Stimulated activated CD8-positive, alpha-beta memory T cell treated with anti-CD3 and anti-CD28 coated beads, Interleukin-7, amount 100 ng/mL, for 48 hours (primary cell): ENCODE measurements around the gene KHDRBS1.
"Not testable (repeated sequence)": the region's sequence is repeated elsewhere in the genome, so short reads cannot be mapped to it uniquely, and the experiment has no call there.

Source experiments
- DNase-seq, 2 donors: peaks; one replicate each; pipeline ENCODE4 v3.0.0-alpha.2; 2020; ENCODE audit warnings: low read depth in 1 of 2; ENCODE audit errors: extremely low read depth in 1 of 2

The KHDRBS1 gene

GRCh38 chr1:32012709-32013385 lies 821 bp upstream of the KHDRBS1 start:
- no peak for DNase-seq

- DNase-seq, result peak in 1 of 2 donors; percentile 9
Measured at GRCh38 chr1:32014199-32014947, 705 bp downstream of the KHDRBS1 start.

- DNase-seq, result no peak
Measured at GRCh38 chr1:32014948-32015273, 1.2 kb downstream of the KHDRBS1 start.

- no peak for DNase-seq
Measured at GRCh38 chr1:32020339-32020738, 6.7 kb downstream of the KHDRBS1 start.

DNA sequence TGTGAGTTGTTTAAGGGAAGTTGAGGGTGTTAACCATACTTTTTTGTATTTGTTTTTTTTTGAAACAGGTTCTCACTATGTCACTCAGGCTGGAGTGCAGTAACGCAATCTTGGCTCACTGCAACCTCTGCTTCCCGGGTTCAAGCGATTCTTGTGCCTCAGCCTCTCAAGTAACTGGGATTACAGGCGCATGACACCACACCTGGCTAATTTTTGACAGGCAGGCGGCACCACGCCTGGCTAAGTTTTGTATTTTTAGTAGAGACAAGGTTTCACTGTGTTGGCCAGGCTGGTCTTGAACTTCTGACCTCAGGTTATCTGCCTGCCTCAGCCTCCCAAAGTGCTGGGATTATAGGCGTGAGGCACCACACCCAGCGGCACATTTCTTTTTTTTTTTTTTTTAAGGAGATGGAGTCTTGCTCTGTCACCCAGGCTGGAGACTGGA lies 7.9 kb downstream of the KHDRBS1 start:
- DNase-seq, result not testable (repeated sequence)

DNA sequence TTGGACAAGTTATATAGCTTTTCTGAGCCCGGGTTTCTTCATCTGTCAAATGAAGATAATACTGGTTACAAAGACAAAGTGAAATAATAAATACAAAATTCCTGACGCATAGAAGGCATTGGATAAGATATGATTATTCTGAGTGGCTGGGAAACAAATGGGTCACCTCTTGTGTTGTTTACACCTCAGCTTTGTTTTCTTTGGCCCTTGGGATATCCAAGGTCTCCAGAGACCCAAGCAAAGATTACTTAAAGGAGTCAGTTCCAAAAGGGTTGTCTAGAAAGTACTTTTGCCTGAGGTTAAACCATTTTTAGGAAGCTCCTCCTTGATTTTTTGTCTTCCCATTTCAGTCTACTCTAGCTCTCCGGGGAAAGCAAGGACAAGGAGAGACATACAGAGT lies 9.7 kb downstream of the KHDRBS1 start:
- no peak for DNase-seq

DNA sequence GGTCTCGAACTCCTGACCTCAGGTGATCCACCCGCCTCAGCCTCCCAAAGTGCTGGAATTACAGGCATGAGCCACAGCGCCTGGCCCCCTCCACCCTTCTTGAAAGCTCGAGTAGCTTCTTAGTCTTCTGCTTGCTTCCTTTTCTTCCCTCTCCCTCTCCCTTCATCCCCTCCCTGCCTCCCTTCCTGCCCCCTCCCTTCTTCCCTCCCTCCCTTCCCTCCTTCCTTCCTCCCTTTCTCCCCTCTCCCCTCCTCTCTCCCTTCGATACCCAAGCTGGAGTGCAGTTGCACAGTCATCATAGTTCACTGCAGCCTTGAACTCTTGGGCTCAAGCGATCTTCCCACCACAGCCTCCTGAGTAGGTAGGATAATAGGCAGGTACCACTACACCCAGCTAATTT lies 11.8 kb downstream of the KHDRBS1 start:
- no peak for DNase-seq

DNA sequence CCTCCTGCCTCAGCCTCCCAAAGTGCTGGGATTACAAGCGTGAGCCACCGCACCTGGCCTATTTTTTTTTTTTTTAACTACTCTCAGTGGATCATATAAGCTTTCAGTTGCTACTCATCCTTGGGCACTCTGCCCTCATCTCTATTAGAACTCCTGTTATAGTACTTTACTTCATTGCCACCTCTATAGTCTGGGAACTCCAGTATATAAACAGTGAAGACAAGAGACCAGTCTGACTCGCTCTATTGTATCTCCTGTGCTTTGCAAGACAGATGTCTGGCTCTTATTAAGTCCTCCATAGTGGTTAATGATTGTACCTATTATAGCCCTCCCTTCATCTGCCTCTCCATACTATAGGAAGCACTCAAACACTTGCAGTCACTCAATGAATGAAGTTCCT lies 15.1 kb downstream of the KHDRBS1 start:
- DNase-seq, result no peak

DNA sequence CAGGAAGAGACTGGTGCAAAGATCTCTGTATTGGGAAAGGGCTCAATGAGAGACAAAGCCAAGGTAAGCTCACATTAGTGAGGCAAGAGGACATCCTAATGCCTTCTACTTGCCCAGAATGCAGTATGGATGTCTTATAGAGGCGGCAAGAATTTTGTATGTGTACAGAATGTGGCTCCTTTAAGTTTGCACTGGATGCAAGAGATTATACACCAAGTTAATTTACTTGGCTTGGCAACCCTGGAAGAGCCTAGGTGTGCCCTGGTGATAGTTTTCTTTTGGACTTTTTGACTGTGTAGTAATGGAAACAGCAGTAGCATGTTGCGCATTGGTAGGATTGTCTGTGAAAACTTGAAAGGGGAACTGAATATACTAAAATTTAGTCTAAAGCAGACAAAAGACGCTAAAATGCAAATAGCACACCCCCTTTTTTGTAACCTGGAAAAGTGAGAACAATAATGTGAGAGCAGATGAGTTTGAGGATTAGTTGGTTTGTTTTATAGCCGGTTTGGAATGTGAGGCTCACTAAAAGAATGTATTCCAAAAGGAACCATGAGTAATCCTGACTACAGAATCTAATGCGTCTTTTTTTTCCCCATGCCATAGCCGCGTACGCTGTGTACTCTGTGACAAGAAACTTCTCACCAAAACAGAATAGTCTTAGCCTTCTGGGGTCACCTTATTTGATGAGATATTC lies 18.1 kb downstream of the KHDRBS1 start:
- no peak for DNase-seq

DNA sequence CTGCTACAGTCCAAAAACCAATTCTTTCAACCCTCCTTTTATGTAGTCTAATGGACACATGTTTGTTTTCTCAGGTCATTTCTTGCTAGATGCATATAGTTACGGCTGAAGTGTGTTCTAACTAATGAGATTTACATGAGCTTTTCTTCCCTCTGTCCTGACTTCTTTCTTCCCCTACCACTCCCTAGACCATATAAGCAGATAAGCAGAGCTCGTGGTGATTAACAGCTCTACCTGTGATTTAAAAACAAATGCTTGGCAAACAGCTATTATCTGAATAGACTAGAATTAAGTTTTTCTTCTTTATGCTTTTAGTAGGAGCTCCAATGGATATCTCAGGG lies 18.6 kb downstream of the KHDRBS1 start:
- DNase-seq, result no peak

DNA sequence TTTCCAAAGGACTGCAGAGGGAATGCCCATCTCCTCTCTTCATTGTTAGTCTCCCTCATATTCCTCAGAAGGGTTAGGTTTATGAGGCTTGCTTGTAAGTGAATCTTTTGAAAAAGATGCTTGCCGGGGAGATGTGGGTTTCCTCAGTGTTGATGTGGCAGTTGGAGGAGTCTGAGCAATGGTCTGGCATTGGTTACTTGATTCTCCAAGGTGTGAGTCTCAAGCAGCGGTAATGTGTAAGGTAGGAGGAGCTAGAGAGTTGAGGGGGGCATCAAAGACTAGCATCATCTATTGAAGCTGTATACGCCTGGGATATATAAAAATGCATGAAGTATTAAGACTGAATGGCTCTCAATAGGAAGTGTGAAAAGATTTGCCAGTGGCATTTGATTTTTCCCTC lies 21.5 kb downstream of the KHDRBS1 start:
- no peak for DNase-seq

DNA sequence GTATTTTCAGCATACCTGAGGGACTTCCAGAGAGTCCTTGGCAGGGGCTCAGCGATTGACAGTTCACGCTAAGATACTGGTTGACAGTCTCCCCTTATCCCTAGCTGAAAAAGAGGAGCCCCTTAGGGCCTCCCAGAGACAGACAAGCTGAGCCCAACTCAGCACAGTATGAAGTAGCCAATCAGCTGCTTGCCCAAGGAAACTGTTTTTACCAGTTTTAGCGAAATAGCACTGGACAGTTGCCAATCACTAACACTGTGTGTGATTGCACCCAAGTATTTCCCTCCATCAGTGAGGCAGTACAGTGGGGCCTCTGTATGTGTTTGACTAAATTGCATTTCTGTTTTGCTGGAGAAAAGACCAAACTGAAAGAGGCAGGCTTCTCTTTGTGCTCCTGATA lies 27.0 kb downstream of the KHDRBS1 start:
- no peak for DNase-seq

- DNase-seq, result no peak
Measured at GRCh38 chr1:32042330-32042729, 28.7 kb downstream of the KHDRBS1 start.

DNA sequence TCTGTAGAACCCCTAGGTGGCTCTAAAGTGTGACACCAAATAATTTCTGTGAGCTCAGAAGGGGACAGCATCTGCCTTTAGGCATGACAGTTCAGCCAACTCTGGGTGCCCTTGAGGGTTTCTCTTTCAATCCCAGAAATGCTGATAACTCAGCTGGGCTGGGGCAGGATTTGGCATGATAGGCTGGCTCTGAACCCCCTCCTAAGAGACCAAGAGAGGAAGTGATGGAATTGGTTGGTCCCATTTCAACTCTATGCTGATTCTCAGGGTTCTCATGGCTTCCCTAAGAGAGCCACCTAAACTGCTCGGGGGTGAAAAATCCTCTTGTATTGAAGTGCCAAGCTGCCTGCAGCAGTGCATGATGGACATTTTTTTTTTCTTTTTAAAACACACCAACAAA lies 30.6 kb downstream of the KHDRBS1 start:
- DNase-seq, result no peak

DNA sequence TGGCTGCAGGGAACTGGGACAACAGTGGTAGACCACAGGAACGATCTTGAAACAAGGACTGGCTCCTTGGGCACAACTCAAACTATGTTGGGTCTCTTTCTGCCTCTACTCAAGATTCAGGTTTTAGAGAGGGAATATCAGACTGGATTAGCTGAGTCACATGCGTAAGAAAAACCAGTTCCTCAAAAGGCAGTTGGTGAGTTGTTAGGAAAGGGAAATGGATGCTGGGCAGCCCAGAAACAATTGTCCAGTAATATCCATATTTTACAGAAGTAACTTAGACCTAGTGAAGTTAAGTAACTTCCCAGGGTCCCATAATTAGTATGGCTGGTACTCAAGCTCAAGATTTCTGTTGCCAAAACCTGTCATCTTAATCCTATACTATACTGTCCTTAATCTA lies 32.1 kb downstream of the KHDRBS1 start:
- no peak for DNase-seq

GRCh38 chr1:32047701-32048100 lies 34.0 kb downstream of the KHDRBS1 start:
- no peak for DNase-seq

- no peak for DNase-seq
Measured at GRCh38 chr1:32048440-32048839, 34.8 kb downstream of the KHDRBS1 start.

DNA sequence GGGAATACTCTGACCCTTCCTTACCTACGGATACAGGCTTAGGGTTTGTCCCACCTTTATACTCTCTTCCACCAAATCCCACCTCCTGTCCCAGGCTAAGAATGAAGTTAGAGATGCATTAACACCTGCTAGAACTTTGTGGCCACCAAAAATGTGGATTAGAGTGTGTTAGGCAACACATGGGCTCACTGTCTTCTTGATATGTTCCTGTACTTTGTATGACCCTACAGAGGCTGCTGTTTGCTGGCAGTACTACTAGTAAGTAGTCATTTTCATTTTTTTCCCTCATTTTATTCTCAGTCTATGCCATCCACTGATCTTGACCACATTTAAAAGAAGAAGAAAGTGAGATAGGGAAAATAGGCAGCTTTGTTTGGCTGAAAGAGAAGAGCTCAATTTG lies 38.0 kb downstream of the KHDRBS1 start:
- DNase-seq, result no peak

DNA sequence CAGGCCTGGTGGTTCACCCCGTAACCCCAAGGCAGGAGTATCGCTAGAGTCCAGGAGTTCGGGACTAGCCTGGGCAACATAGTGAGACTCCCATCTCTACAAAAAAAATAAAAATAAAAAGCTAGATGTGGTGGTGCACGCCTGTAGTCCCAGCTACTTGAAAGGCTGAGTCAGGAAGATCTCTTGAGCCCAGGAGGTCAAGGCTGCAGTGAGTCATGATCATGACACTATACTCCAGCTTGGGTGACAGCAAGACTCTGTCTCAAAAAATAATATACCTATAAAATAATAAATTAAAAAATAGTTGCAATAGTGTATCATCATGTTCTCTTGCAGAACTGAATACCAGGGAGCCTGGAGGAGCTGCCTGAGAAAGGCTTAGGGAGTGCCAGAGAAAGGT lies 39.2 kb downstream of the KHDRBS1 start:
- DNase-seq, result no peak

- DNase-seq, result no peak
Measured at GRCh38 chr1:32055416-32055815, 41.7 kb downstream of the KHDRBS1 start.

GRCh38 chr1:32056598-32056997 lies 42.9 kb downstream of the KHDRBS1 start:
- no peak for DNase-seq

DNA sequence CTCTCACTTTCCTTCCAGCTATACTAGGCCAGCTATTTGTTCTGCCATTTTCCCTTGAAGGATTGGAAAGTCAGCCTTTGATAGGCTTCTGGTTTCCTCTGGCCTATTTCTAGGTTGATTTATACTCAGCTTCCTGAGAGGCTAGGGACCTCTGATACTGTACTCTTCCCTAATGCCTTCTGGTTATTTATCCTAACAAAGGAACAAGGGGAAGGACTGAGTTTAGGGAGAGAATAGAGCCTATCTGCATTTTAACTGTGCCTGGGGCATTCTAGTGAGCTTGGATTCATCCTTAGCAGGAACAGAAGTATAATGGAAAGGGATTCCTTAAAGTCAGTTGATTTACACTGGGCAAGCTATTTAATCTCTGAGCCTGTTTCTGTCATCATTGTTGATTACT lies 47.2 kb downstream of the KHDRBS1 start:
- no peak for DNase-seq
